OCI-LY1 (cell line): ENCODE results near the gene FOXN3.

Source experiments
- EZH2 ChIP-seq: fragments of 200-600 bp; sonication (generic), shearing (Covaris generic); IDR thresholded peaks from 2 replicates; pipeline ENCODE4 v1.8.0; 2017; ENCODE audit warnings: borderline replicate concordance, mixed run types, mild to moderate bottlenecking, antibody characterized with exemption, low read length, moderate library complexity, mixed read lengths
- TF ChIP-seq, protein P1 (sequence below): fragments of 200-600 bp; sonication (generic), shearing (Covaris generic); IDR thresholded peaks from 2 replicates; pipeline ENCODE4 v1.5.1; 2017; ENCODE audit warnings: mild to moderate bottlenecking, antibody characterized with exemption, low read length, moderate library complexity, mixed read lengths

DNA sequence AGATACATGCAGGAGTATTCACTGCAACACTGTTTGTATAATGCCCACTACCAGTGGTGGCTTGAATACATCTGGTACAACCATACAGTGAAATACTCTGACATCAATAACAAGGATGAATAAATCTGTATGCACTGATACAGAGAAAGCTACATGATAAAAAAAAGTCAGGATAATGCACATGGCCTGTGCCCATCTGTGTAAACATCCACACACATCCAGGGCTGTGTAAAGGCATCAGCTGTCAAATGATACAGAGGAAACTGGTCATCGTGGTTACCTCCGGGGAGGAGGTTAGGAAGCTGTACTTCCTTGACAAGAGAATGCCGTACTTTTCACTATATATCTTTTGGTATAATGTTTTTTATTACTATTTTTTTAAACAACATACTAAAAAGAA is 176.6 kb downstream of the FOXN3 start:
- TF ChIP-seq, protein P1, sequence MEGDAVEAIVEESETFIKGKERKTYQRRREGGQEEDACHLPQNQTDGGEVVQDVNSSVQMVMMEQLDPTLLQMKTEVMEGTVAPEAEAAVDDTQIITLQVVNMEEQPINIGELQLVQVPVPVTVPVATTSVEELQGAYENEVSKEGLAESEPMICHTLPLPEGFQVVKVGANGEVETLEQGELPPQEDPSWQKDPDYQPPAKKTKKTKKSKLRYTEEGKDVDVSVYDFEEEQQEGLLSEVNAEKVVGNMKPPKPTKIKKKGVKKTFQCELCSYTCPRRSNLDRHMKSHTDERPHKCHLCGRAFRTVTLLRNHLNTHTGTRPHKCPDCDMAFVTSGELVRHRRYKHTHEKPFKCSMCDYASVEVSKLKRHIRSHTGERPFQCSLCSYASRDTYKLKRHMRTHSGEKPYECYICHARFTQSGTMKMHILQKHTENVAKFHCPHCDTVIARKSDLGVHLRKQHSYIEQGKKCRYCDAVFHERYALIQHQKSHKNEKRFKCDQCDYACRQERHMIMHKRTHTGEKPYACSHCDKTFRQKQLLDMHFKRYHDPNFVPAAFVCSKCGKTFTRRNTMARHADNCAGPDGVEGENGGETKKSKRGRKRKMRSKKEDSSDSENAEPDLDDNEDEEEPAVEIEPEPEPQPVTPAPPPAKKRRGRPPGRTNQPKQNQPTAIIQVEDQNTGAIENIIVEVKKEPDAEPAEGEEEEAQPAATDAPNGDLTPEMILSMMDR: no peak
- no peak for TF ChIP-seq EZH2
